Body of pancreas (tissue), 4 donors: ENCODE measurements around the gene LVRN. TPM values are rescaled to one million over a fixed set of nuclear protein-coding genes. Genes with fewer than 3 reads are reported as not detected.
A peak's percentile ranks its signal among the peaks of the same experiment; 100 is the strongest.

Experiments used
- ATAC-seq: fragments of 150-250 bp; one replicate; pipeline ENCODE4 v1.9.1; 2016
- DNase-seq, 4 donors: peaks; one replicate each; pipeline ENCODE4 v3.0.0-alpha.2; 2019
- H3K27ac ChIP-seq, 4 donors: fragments of 200-600 bp; sonication (generic); 1 replicate in 3 of 4; 2 replicates in 1 of 4; pipeline versions ENCODE4 v1.5.1 to v1.6.1; 2016 to 2019; ENCODE audit warnings: mild to moderate bottlenecking in 1 of 4, mixed read lengths in 1 of 4, moderate library complexity in 1 of 4
- H3K27me3 ChIP-seq, 2 donors: fragments of 200-600 bp; sonication (generic); one replicate each; pipeline ENCODE4 v1.6.0; 2016; ENCODE audit warnings: mild to moderate bottlenecking in 1 of 2
- H3K36me3 ChIP-seq, 2 donors: fragments of 200-600 bp; sonication (generic); replicated peaks in 1 of 2; 2 replicates each; pipeline ENCODE4 v1.5.1; 2016; ENCODE audit warnings: low read depth in 2 of 2; ENCODE audit not compliant: insufficient read depth in 1 of 2
- H3K4me1 ChIP-seq: fragments of 200-600 bp; sonication (generic); one replicate; pipeline ENCODE4 v1.6.0; 2016
- H3K4me3 ChIP-seq, 2 donors: fragments of 200-600 bp; sonication (generic); 1 replicate in 1 of 2; 2 replicates in 1 of 2; pipeline ENCODE4 v1.5.1; 2016 to 2019
- H3K9me3 ChIP-seq, 3 donors: fragments of 200-600 bp; sonication (generic); 1 replicate in 2 of 3; 2 replicates in 1 of 3; pipeline ENCODE4 v1.5.1; 2016
- CTCF ChIP-seq, 7 experiments: fragments of 450-650 bp in 4 of 7; fragments of 200-600 bp in 3 of 7; sonication (generic) in 3 of 7; IDR thresholded peaks; one replicate each; pipeline ENCODE4 v1.5.1; 2016 to 2019; ENCODE audit warnings: antibody characterized with exemption in 7 of 7
- POLR2A ChIP-seq, 3 donors: fragments of 450-650 bp; IDR thresholded peaks; one replicate each; pipeline ENCODE4 v1.6.1; 2016; ENCODE audit warnings: antibody characterized with exemption in 3 of 3, mild to moderate bottlenecking in 2 of 3
- WGBS, 2 donors: methylation state at CpG; one replicate each; pipeline ENCODE4 v1.1.5; 2017; 5-methylcytosine and 5-hydroxymethylcytosine counted together
- intact Hi-C: fragments of 100-400 bp; cut with DNase I; formaldehyde crosslinking; loops from one replicate; pipeline ENCODE4 v1.15.1; 2023
- total RNA-seq, 2 donors: library from RNA; depleted of rRNA; stranded (reverse); fragments of >200 nt; gene quantifications; one replicate each; pipeline ENCODE4 v1.1.0, GENCODE V29; 2016

Gene LVRN
- total RNA-seq, 2 donors from 2014 or later, result 0.52 to 2.0 TPM

- Histone ChIP-seq H3K27ac (no peak within 1 kb of the TSS), H3K4me1 (no peaks in the 10 kb centered on the region), H3K36me3 (no peaks in the 10 kb centered on the region), H3K27me3 (no peaks in the 10 kb centered on the region), H3K9me3 (no peaks in the 10 kb centered on the region), H3K4me3 (no peak within 1 kb of the TSS)
- intact Hi-C loops, result no loop called here
- peak in 4 of 7 experiments; percentile 28 to 46 (median 43) for TF ChIP-seq CTCF (IDR thresholded peaks at IDR 0.05)
- TF ChIP-seq POLR2A (IDR thresholded peaks at IDR 0.05), result no peak
- WGBS, 2 donors, result 42 to 55% methylated on average over 9 of the region's 9 CpGs
- ATAC-seq (peak; percentile 62), DNase-seq (peak; percentile 17 to 34 (median 30))
Measured at GRCh38 chr5:116032094-116032517, 69.8 kb downstream of the LVRN start, which contains the start of gene ARL14EPL. Gene ARL14EPL, plus strand, starts transcription at chr5:116032472. Its CDS starts 18,994 bp downstream, at chr5:116051466.

GRCh38 chr5:116032991-116033390 is 70.7 kb downstream of the LVRN start:
- H3K4me1 ChIP-seq, result no peaks in the 10 kb centered on the region
- H3K27me3 ChIP-seq, result no peaks in the 10 kb centered on the region
- TF ChIP-seq POLR2A (IDR thresholded peaks at IDR 0.05) (no peak), CTCF (IDR thresholded peaks at IDR 0.05) (no peak)
- 67 to 78% methylated on average over 3 of the region's 3 CpGs for WGBS, 2 donors
- no peaks in the 10 kb centered on the region for H3K36me3 ChIP-seq
- no peaks in the 10 kb centered on the region for H3K9me3 ChIP-seq
- no peak for ATAC-seq
- H3K27ac ChIP-seq, result no peak overlapping the region
- intact Hi-C loops, result no loop called here
- DNase-seq, result no peak
- no peak overlapping the region for H3K4me3 ChIP-seq

GRCh38 chr5:116035123-116035522 is 72.8 kb downstream of the LVRN start:
- H3K27ac ChIP-seq, result no peak overlapping the region
- H3K4me3 ChIP-seq, result no peak overlapping the region
- TF ChIP-seq POLR2A (IDR thresholded peaks at IDR 0.05), result no peak
- TF ChIP-seq CTCF (IDR thresholded peaks at IDR 0.05), result no peak
- intact Hi-C loops, result no loop called here
- no peaks in the 10 kb centered on the region for H3K36me3 ChIP-seq
- no peaks in the 10 kb centered on the region for H3K4me1 ChIP-seq
- no peak for ATAC-seq
- no peaks in the 10 kb centered on the region for H3K9me3 ChIP-seq
- no peak for DNase-seq
- WGBS, 2 donors, result 41 to 43% methylated on average over 5 of the region's 5 CpGs
- no peaks in the 10 kb centered on the region for H3K27me3 ChIP-seq

GRCh38 chr5:116037236-116037822 is 75.1 kb downstream of the LVRN start:
- DNase-seq (no peak), ATAC-seq (no peak)
- H3K4me3 ChIP-seq, result no peak overlapping the region
- H3K36me3 ChIP-seq, result no peaks in the 10 kb centered on the region
- intact Hi-C loops, result no loop called here
- 52 to 60% methylated on average over 3 of the region's 3 CpGs for WGBS, 2 donors
- no peaks in the 10 kb centered on the region for H3K27me3 ChIP-seq
- H3K4me1 ChIP-seq, result no peaks in the 10 kb centered on the region
- H3K27ac ChIP-seq, result no peak overlapping the region
- no peak for TF ChIP-seq CTCF (IDR thresholded peaks at IDR 0.05)
- H3K9me3 ChIP-seq, result no peaks in the 10 kb centered on the region

- no peak for DNase-seq
- no peaks in the 10 kb centered on the region for H3K4me1 ChIP-seq
- TF ChIP-seq POLR2A (IDR thresholded peaks at IDR 0.05), result no peak
- no peak for TF ChIP-seq CTCF (IDR thresholded peaks at IDR 0.05)
- H3K36me3 ChIP-seq, result no peaks in the 10 kb centered on the region
- intact Hi-C loops, result no loop called here
- H3K9me3 ChIP-seq, result no peaks in the 10 kb centered on the region
- no peak overlapping the region for H3K27ac ChIP-seq
- no peak for ATAC-seq
- H3K4me3 ChIP-seq, result no peak overlapping the region
- 58 to 88% methylated on average over 3 of the region's 3 CpGs for WGBS, 2 donors
- no peaks in the 10 kb centered on the region for H3K27me3 ChIP-seq
Measured at GRCh38 chr5:116038817-116039216, 76.5 kb downstream of the LVRN start.
